ENCODE measurements around the gene ANKRD13D.

DNA sequence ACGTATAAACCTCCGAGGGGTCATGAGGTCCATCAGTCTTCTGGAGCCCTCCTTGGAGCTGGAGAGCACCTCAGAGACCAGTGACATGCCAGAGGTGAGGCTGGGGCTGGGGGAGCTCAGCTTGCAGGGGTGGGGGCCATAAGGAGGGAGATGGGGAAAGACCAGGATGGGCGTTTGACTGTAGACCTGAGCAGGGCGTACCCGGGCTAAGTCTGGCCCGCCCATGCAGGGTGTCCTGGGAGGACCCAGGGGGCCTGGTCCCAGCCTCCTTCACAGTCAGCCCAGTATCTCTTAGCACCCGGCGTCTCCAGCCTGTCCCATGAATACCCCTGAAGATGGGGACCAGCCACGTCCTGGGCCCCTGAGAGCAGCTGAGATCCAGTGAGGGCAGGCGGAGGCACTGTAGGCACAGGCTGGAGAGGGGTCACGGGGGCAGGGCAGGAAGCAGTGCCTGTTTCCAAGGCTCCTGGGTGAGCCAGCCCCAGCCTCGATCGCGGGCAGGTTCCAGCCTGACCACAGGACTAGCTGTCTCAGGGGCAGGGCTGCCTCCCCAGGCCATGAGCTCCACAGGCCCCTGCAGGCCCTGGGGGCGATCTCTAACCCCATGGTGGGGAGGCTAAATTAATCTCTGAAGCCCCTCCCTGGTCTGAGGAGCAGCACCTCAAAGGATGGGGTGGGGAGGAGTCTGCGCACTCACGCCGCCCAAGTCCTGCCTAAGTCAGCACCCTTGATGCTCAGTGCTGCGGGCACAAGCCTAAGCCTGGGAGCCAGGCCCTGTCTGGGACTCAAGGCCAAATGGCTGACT is 21.3 kb downstream of the ANKRD13D start:
- TF ChIP-seq POU5F1 (IDR thresholded peaks at IDR 0.05; ENCODE audit: low read depth, low read length) (no peak), ASH2L (IDR thresholded peaks at IDR 0.05; ENCODE audit: low read length) (no peak), CTCF (IDR thresholded peaks at IDR 0.05; ENCODE audit: control extremely low read depth in 1 of 3, insufficient read depth in 1 of 3, low read depth in 1 of 3, low read length in 3 of 3) (no peak), MAX (IDR thresholded peaks at IDR 0.05) (no peak), POLR2A (IDR thresholded peaks at IDR 0.05; ENCODE audit: control extremely low read depth in 1 of 2, low read depth in 2 of 2, low read length in 2 of 2) (no peak), PHF8 (conservative IDR thresholded peaks at IDR 0.05; ENCODE audit: low read depth, low read length) (no peak), RBBP5 (IDR thresholded peaks at IDR 0.05; ENCODE audit: borderline replicate concordance, low read depth, low read length) (no peak), SIX5 (IDR thresholded peaks at IDR 0.05; ENCODE audit: low read depth, low read length) (no peak), JUND (IDR thresholded peaks at IDR 0.05; ENCODE audit: low read length) (no peak), POLR2AphosphoS5 (IDR thresholded peaks at IDR 0.05; ENCODE audit: low read depth, low read length) (no peak), EGR1 (IDR thresholded peaks at IDR 0.05; ENCODE audit: borderline replicate concordance, low read depth, low read length) (no peak), SP2 (IDR thresholded peaks at IDR 0.05; ENCODE audit: low read length) (no peak)
- TF ChIP-seq, protein P1, sequence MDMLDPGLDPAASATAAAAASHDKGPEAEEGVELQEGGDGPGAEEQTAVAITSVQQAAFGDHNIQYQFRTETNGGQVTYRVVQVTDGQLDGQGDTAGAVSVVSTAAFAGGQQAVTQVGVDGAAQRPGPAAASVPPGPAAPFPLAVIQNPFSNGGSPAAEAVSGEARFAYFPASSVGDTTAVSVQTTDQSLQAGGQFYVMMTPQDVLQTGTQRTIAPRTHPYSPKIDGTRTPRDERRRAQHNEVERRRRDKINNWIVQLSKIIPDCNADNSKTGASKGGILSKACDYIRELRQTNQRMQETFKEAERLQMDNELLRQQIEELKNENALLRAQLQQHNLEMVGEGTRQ (IDR thresholded peaks at IDR 0.05; ENCODE audit: low read length), result no peak
- TF ChIP-seq, protein P2, sequence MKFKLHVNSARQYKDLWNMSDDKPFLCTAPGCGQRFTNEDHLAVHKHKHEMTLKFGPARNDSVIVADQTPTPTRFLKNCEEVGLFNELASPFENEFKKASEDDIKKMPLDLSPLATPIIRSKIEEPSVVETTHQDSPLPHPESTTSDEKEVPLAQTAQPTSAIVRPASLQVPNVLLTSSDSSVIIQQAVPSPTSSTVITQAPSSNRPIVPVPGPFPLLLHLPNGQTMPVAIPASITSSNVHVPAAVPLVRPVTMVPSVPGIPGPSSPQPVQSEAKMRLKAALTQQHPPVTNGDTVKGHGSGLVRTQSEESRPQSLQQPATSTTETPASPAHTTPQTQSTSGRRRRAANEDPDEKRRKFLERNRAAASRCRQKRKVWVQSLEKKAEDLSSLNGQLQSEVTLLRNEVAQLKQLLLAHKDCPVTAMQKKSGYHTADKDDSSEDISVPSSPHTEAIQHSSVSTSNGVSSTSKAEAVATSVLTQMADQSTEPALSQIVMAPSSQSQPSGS (IDR thresholded peaks at IDR 0.05; ENCODE audit: low read length), result no peak
